GM10266 (cell line): ENCODE data around the gene QSOX1.
A peak's percentile ranks its signal among the peaks of the same experiment; 100 is the strongest.

Source experiments
- DNase-seq: peaks from one replicate; pipeline ENCODE4 v3.0.0; 2012; ENCODE audit errors: extremely low spot score
- TF ChIP-seq, protein P1 (sequence below): IDR thresholded peaks from 2 replicates; pipeline ENCODE4 v1.5.1; 2012; ENCODE audit warnings: mild to moderate bottlenecking, low read depth; ENCODE audit not compliant: control insufficient read depth, insufficient read depth; ENCODE audit errors: missing control alignments

QSOX1 gene

DNA sequence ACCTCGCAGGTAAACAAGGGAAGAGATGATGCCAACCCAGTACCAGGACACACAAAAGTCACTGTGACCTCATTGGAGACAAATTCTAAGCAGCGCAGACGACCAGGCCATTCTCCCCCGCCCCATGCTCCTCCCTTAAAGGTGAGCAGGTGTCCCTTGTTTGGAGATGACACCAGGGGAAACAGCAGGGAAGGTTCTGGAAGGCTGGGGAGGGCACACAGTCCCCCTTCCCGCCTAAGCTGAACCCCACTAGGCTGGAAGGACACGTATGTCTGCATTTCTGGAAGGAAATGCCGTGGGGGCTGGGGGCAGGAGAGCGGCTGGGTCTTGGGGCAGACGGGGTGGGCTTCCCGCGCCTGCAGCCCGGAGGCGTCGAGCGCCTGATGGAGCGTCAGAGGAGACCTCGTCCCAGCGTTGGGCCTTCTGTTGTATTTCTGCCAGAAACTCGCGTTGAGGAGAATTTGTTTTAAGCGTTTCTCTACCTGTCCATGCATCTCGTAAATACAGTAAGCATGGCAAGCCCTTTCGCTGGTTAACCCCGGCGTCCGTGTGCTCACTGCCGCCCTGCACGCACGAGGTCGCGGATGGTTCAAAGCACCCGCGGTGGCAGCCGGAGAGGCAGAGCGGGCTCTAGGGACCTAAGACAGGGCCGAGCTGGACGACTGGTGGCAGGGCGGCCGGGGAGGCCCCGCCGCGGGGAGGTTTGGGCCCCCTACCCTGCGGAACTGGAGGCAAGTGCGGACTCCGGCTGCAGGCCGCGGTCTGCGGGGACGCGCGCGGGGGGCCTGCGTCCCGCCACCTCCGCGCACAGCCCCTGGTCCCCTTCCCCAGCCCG, 74.2 kb downstream of the QSOX1 start:
- TF ChIP-seq, protein P1, sequence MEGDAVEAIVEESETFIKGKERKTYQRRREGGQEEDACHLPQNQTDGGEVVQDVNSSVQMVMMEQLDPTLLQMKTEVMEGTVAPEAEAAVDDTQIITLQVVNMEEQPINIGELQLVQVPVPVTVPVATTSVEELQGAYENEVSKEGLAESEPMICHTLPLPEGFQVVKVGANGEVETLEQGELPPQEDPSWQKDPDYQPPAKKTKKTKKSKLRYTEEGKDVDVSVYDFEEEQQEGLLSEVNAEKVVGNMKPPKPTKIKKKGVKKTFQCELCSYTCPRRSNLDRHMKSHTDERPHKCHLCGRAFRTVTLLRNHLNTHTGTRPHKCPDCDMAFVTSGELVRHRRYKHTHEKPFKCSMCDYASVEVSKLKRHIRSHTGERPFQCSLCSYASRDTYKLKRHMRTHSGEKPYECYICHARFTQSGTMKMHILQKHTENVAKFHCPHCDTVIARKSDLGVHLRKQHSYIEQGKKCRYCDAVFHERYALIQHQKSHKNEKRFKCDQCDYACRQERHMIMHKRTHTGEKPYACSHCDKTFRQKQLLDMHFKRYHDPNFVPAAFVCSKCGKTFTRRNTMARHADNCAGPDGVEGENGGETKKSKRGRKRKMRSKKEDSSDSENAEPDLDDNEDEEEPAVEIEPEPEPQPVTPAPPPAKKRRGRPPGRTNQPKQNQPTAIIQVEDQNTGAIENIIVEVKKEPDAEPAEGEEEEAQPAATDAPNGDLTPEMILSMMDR: no peak
- DNase-seq: peak; percentile 68

- DNase-seq: peak; percentile 91
- TF ChIP-seq, protein P1: no peak
Observed at GRCh38 chr1:180229483-180230415, 75.1 kb downstream of the QSOX1 start, which contains the start of gene LHX4. LHX4 (plus strand) TSS chr1:180230264; CDS start chr1:180230530, 266 bp downstream.

GRCh38 chr1:180230416-180230790, 75.7 kb downstream of the QSOX1 start:
- TF ChIP-seq, protein P1: no peak
- peak; percentile 74 for DNase-seq

DNA sequence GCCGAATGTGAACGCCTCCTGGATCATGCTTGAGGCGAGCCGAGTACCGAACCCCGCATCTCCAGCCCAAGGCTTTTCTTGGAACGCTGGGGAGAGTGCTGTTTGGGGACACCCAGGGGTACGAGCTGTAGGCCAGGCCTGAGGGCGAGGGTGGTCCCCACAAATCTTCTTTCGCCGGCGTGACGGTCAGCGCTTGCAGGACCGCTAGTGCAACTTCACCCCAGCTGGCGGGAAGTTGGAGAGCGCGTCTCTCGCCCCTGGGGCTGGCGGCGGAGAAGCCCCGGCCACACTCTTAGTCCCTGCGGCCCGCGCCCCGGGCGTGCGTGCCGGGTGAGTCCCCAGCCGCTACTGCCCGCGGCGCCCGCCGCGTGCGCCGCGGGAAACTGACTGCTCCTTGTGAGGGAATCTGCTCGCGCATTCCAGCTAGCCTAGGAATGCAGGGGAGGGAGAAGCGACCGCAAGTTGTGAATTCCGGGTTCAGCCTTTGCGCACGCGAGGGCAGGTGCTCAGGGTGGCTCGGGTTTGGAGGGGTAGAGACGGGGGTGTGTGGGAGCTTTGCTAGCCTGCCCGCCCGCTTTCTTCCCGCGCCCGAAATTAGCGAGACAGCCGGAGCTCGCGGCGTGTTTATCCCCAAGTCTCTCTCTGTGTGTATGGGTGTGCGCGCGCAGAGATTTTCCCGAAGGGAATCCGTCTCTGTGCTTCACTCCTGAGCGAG, 76.3 kb downstream of the QSOX1 start:
- TF ChIP-seq, protein P1: no peak
- DNase-seq: peak; percentile 62

DNA sequence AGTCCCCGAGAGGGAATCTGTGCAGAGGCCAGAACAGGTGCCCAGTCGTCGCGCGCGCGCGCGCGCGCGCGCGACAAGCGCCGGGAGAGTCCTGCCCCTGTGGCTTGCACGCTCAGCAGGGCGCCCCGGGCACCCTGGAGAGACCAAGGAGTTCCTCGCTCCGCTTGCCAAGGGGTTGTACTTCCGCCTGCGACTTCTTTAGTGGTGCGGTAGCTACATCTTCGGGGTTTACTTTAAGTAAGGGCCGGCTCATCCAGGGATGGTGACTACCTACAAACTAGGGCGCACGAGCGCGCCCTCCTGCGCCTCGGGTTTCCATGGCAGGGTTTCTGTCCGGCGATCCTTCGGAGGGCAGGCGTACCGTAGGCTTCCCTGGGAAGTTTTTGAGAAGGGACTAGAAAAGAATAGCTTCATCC, 76.8 kb downstream of the QSOX1 start:
- TF ChIP-seq, protein P1: no peak
- DNase-seq: peak; percentile 62

- TF ChIP-seq, protein P1: no peak
- DNase-seq: no peak
Observed at GRCh38 chr1:180231936-180232335, 77.3 kb downstream of the QSOX1 start.
